IMR-90 (cell line): ENCODE measurements around the gene ILF3. TPM values are rescaled to one million over a fixed set of nuclear protein-coding genes. Genes with fewer than 3 reads are reported as not detected.
"Not testable (repeated sequence)": the region's sequence is repeated elsewhere in the genome, so short reads cannot be mapped to it uniquely, and the experiment has no call there.

ENCODE experiments used
- ATAC-seq: fragments of 200-7000 bp; cut with Tn5 transposase; 2 replicates; pipeline ENCODE4 v1.9.1; 2020; ENCODE audit warnings: low read depth, mild to moderate bottlenecking, moderate library complexity
- BruUV-seq: library from RNA; stranded (reverse); fragments of 400-500 nt; replicated peaks from 2 replicates; lab custom pipeline; 2021; lab: Mats Ljungman, UMichigan
- CTCF ChIA-PET: fragments of 300-600 bp; formaldehyde crosslinking; extraction: SDS; loops from one replicate; lab custom pipeline; 2021; ENCODE audit warnings: antibody characterized with exemption; lab: Yijun Ruan, JAX
- POLR2A ChIA-PET: fragments of 300-600 bp; sonication (Branson Sonifier 250); formaldehyde crosslinking; loops from one replicate; lab custom pipeline; 2022; ENCODE audit warnings: antibody characterized with exemption; ENCODE audit not compliant: unreplicated experiment; lab: Charles Lee
- DNase-seq: peaks from one replicate; pipeline ENCODE4 v3.0.0; 2013
- H2AFZ ChIP-seq: replicated peaks from 2 replicates; pipeline ENCODE3; 2013; ENCODE audit warnings: low read length, mild to moderate bottlenecking; ENCODE audit not compliant: poor library complexity
- H2AK5ac ChIP-seq: 2 replicates; pipeline ENCODE4 v1.6.1; 2013; ENCODE audit warnings: low read depth, low read length, inconsistent platforms
- H2AK9ac ChIP-seq: replicated peaks from 2 replicates; pipeline ENCODE3; 2013; ENCODE audit warnings: mild to moderate bottlenecking, low read depth, low read length, moderate library complexity; ENCODE audit not compliant: poor library complexity
- H2BK120ac ChIP-seq: 2 replicates; pipeline ENCODE4 v1.6.1; 2013; ENCODE audit warnings: low read depth, low read length, inconsistent platforms
- H2BK15ac ChIP-seq: 3 replicates; pipeline ENCODE4 v1.6.1; 2013; ENCODE audit warnings: low read depth, low read length, inconsistent platforms
- H2BK20ac ChIP-seq: 2 replicates; pipeline ENCODE4 v1.6.1; 2013; ENCODE audit warnings: low read depth, mild to moderate bottlenecking, inconsistent platforms, low read length, moderate library complexity
- H2BK5ac ChIP-seq: 2 replicates; pipeline ENCODE4 v1.6.1; 2013; ENCODE audit warnings: mild to moderate bottlenecking, low read depth, low read length, inconsistent platforms; ENCODE audit not compliant: poor library complexity, severe bottlenecking
- H3K14ac ChIP-seq: replicated peaks from 2 replicates; pipeline ENCODE4 v1.6.1; 2013; ENCODE audit warnings: low read depth, low read length, inconsistent platforms
- H3K18ac ChIP-seq: 2 replicates; pipeline ENCODE4 v1.6.1; 2013; ENCODE audit warnings: low read depth, low read length, control low read depth
- H3K23ac ChIP-seq: 2 replicates; pipeline ENCODE4 v1.6.1; 2013; ENCODE audit warnings: low read depth, low read length, inconsistent platforms
- H3K27ac ChIP-seq: 2 replicates; pipeline ENCODE4 v1.5.1; 2013; ENCODE audit warnings: mild to moderate bottlenecking, control low read depth, low read length; ENCODE audit not compliant: insufficient read depth
- H3K27me3 ChIP-seq: 2 replicates; pipeline ENCODE4 v1.6.1; 2013; ENCODE audit warnings: low read length; ENCODE audit not compliant: control insufficient read depth, insufficient read depth
- H3K36me3 ChIP-seq: 2 replicates; pipeline ENCODE4 v1.6.1; 2013; ENCODE audit warnings: low read length, mixed read lengths; ENCODE audit not compliant: control insufficient read depth, insufficient read depth
- H3K4ac ChIP-seq: 2 replicates; pipeline ENCODE4 v1.6.1; 2013; ENCODE audit warnings: low read depth, low read length, inconsistent platforms
- H3K4me1 ChIP-seq: 2 replicates; pipeline ENCODE4 v1.6.1; 2013; ENCODE audit warnings: low read length, mixed read lengths; ENCODE audit not compliant: control insufficient read depth, insufficient read depth
- H3K4me2 ChIP-seq: 2 replicates; pipeline ENCODE4 v1.6.1; 2013; ENCODE audit warnings: low read depth, mild to moderate bottlenecking, control low read depth, low read length, moderate library complexity
- H3K4me3 ChIP-seq: 2 replicates; pipeline ENCODE4 v1.5.1; 2013; ENCODE audit warnings: low read depth, mild to moderate bottlenecking, control low read depth, low read length, moderate library complexity; ENCODE audit not compliant: insufficient read depth
- H3K56ac ChIP-seq: 2 replicates; pipeline ENCODE4 v1.6.1; 2013; ENCODE audit warnings: low read length, inconsistent platforms; ENCODE audit not compliant: insufficient read depth; ENCODE audit errors: extremely low read depth
- H3K79me1 ChIP-seq, 2 experiments: 2 replicates each; pipeline ENCODE4 v1.6.1; 2013; ENCODE audit warnings: low read length in 2 of 2, inconsistent platforms in 1 of 2, low read depth in 1 of 2
- H3K9ac ChIP-seq: 2 replicates; pipeline ENCODE4 v1.6.1; 2013; ENCODE audit warnings: low read depth, low read length, control low read depth
- H3K9me1 ChIP-seq: 2 replicates; pipeline ENCODE4 v1.6.1; 2013; ENCODE audit warnings: low read length, inconsistent platforms; ENCODE audit not compliant: insufficient read depth
- H3K9me3 ChIP-seq: 2 replicates; pipeline ENCODE4 v1.6.1; 2013; ENCODE audit warnings: low read length; ENCODE audit not compliant: control insufficient read depth, insufficient read depth
- H4K20me1 ChIP-seq: 2 replicates; pipeline ENCODE4 v1.6.1; 2013; ENCODE audit warnings: low read length, inconsistent platforms; ENCODE audit not compliant: insufficient read depth
- H4K5ac ChIP-seq: 2 replicates; pipeline ENCODE4 v1.6.1; 2013; ENCODE audit warnings: mild to moderate bottlenecking, low read depth, low read length, control low read depth
- H4K8ac ChIP-seq, 2 experiments: 2 replicates each; pipeline ENCODE4 v1.6.1; 2013; ENCODE audit warnings: low read depth in 2 of 2, low read length in 2 of 2, control low read depth in 1 of 2, inconsistent platforms in 1 of 2
- H4K91ac ChIP-seq: 2 replicates; pipeline ENCODE4 v1.6.1; 2013; ENCODE audit warnings: low read depth, low read length, inconsistent platforms; ENCODE audit not compliant: insufficient read depth
- WGBS, 2 experiments: methylation state at CpG; one replicate each; pipeline versions ENCODE4 v1.1.5 to v1.1.7; 2013; ENCODE audit warnings: missing lambda C conversion rate in 2 of 2; ENCODE audit not compliant: insufficient read length in 1 of 2; ENCODE audit errors: extremely low coverage in 2 of 2; 5-methylcytosine and 5-hydroxymethylcytosine counted together
- dilution Hi-C: fragments of 300-500 bp; cut with HindIII; formaldehyde crosslinking; loops from one replicate; pipeline ENCODE4 v1.14.3; 2018; ENCODE audit warnings: low sequenced_read_pairs; ENCODE audit not compliant: unreplicated experiment
- in situ Hi-C: fragments of 300-500 bp; cut with MboI; formaldehyde crosslinking; loops from 3 replicates; pipeline ENCODE4 v1.14.3; 2019; ENCODE audit warnings: low sequenced_read_pairs, inconsistent platforms, mixed read lengths
- intact Hi-C: fragments of 100-400 bp; cut with micrococcal nuclease; formaldehyde crosslinking; loops from 2 replicates; pipeline ENCODE4 v1.10.0; 2022
- polyA plus RNA-seq, 3 experiments: library from polyadenylated mRNA; depleted of rRNA; stranded (reverse); fragments of >200 nt; gene quantifications; 2 replicates each; pipeline ENCODE4 v1.2.3, GENCODE V29; 2012; ENCODE audit warnings: low replicate concordance in 1 of 3
- total RNA-seq: library from RNA; depleted of rRNA; stranded (reverse); fragments of >200 nt; gene quantifications from 2 replicates; pipeline ENCODE4 v1.2.3, GENCODE V29; 2012

Gene ILF3
- total and polyA plus RNA-seq, 2 of the 4 experiments (the other 2 are of a cell fraction) = 120 to 166 TPM

GRCh38 chr19:10671922-10672321, 17.8 kb downstream of the ILF3 start:
- H3K27ac ChIP-seq, H2BK20ac ChIP-seq, ATAC-seq, H3K14ac ChIP-seq, H3K27me3 ChIP-seq, H3K56ac ChIP-seq, H4K91ac ChIP-seq, intact Hi-C loops, H3K18ac ChIP-seq, H4K8ac ChIP-seq, H2BK5ac ChIP-seq, H2AFZ ChIP-seq, H3K4ac ChIP-seq, H3K9ac ChIP-seq, H2AK5ac ChIP-seq, H4K5ac ChIP-seq, DNase-seq, H2BK120ac ChIP-seq, H2BK15ac ChIP-seq, H3K9me3 ChIP-seq, in situ Hi-C loops, H2AK9ac ChIP-seq, H3K4me2 ChIP-seq, H3K23ac ChIP-seq, dilution Hi-C loops, H3K4me3 ChIP-seq, H3K4me1 ChIP-seq, BruUV-seq, POLR2A ChIA-PET: not testable (repeated sequence)
- Histone ChIP-seq H3K36me3 (peaks cover 38% of the 10 kb centered on the region), H3K9me1 (peaks cover 18% of the 10 kb centered on the region), H3K79me1 (peaks cover 25 to 71% of the 10 kb centered on the region in 2 experiments), H4K20me1 (peaks cover 91% of the 10 kb centered on the region)
- CTCF ChIA-PET = interaction anchor here (0.6 kb wide), 1 partner anchor 26 kb away, joined by 3 read pairs; no protein-coding TSS in a partner anchor
- WGBS, 2 experiments = no CpG with 5 or more reads among the region's 3 CpGs

GRCh38 chr19:10675214-10675613, 21.1 kb downstream of the ILF3 start:
- H3K4ac ChIP-seq, H3K4me3 ChIP-seq, H3K9ac ChIP-seq, H2BK5ac ChIP-seq, POLR2A ChIA-PET, DNase-seq, H2AK5ac ChIP-seq, H3K14ac ChIP-seq, H3K4me1 ChIP-seq, dilution Hi-C loops, H3K9me1 ChIP-seq, H2AK9ac ChIP-seq, H2BK15ac ChIP-seq, H3K56ac ChIP-seq, H3K23ac ChIP-seq, in situ Hi-C loops, H2BK20ac ChIP-seq, H2BK120ac ChIP-seq, H3K27ac ChIP-seq, H3K4me2 ChIP-seq, H3K9me3 ChIP-seq, H4K5ac ChIP-seq, intact Hi-C loops, H3K18ac ChIP-seq, H2AFZ ChIP-seq, H4K91ac ChIP-seq, BruUV-seq, H4K8ac ChIP-seq, H3K27me3 ChIP-seq, ATAC-seq: not testable (repeated sequence)
- Histone ChIP-seq H3K36me3 (peaks cover 60% of the 10 kb centered on the region), H4K20me1 (peaks cover 89% of the 10 kb centered on the region), H3K79me1 (peaks cover 41 to 85% of the 10 kb centered on the region in 2 experiments)
- CTCF ChIA-PET = interaction anchor here (0.6 kb wide), 1 partner anchor 25 kb away, joined by 3 read pairs; no protein-coding TSS in a partner anchor
- no CpG with 5 or more reads among the region's 8 CpGs for WGBS, 2 experiments
